HG03060 (cell line): ENCODE results near the gene CASQ1.

Experiments
- ATAC-seq: cut with Tn5 transposase; IDR thresholded peaks from one replicate; pipeline ENCODE4 v1.9.1; 2021; ENCODE audit warnings: low read depth, moderate number of reproducible peaks; ENCODE audit not compliant: unreplicated experiment

The CASQ1 gene

DNA sequence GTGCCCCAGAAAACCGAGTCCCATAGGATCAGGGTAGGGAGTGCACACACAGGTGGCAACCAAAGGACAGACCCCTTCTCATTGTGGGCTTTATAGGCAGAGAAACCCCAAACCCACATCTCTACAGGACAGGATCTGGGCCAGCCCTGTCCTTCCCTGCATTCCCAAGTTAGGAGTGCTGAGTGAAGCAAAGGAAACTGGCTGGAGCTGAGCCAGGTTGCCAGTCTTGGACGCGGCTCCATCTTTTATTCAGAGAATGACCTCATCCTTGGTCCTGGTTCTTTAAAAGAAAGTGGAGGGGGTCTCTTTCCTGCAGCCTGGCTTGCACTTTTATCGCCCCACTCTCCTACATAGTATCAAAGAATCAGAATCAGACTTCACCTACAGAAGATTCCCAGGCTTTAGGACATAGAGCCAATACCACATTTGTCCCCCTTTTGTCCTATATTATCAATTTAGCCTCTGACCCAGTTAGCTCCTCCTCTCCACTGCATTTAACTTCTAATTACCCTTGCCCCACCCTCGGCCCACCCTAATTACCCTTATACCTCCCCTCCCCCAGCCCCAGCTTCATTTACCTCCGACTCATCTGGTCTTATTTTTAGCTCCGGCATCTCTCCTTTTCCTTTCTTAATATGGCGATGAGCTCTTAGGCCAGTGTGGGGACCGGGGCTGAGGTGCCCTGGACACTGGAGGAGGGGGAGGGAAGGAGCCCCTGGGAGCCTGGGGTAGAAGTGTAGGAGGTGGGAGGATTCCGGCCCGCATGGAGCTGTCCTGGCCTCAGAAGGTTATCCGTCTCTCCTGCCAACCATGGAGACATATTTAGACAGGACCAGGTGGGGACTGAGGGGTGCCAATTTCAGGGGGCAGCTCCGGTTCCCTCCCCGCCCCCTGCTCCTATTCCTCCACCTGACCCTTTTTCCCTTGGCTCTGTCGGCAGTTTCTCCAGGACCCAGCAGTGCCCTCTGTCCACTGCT, at the start of gene CASQ1:
TSS of gene CASQ1 (plus strand) at position 927 of the 977 bp plus-strand sequence. CDS start 177 bp downstream, outside the sequence.
- ATAC-seq: no peak

- no peak for ATAC-seq
These were observed 46.7 kb upstream of the CASQ1 start for GRCh38 chr1:160143695-160144094.

DNA sequence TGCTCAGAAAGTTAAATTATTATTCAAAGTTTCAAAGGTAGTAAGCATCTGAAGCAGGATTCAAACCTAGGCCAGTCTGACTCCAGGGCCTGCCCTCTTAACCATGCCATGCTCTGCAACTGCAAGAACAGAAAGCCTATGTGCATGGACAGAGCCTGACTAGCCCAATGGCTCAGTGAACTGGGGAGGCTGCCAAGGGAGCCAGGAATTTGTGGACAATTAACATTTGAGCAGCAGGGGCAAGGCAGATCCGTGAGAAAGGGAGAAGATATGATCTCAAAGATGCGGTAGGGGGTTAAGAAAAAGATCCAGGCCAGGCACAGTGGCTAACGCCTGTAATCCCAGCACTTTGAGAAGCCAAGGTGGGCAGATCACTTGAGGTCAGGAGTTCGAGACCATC, 45.5 kb upstream of the CASQ1 start:
- ATAC-seq: no peak

DNA sequence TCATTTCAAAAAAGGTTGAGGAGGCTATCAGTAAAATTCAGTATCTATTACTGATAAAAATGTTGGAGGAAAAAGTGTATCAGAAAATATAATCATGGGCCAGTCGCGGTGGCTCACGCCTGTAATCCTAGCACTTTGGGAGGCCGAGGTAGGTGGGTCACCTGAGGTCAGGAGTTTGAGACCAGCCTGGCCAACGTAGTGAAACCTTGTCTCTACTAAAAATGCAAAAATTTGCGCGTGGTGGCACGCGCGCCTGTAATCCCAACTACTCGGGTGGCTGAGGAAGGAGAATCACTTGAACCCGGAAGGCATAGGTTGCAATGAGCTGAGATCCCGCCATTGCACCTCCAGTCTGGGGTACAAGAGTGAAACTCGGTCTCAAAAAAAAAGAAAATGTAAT, 44.3 kb upstream of the CASQ1 start:
- ATAC-seq: no peak

GRCh38 chr1:160148121-160148520, 42.3 kb upstream of the CASQ1 start:
- ATAC-seq: no peak

DNA sequence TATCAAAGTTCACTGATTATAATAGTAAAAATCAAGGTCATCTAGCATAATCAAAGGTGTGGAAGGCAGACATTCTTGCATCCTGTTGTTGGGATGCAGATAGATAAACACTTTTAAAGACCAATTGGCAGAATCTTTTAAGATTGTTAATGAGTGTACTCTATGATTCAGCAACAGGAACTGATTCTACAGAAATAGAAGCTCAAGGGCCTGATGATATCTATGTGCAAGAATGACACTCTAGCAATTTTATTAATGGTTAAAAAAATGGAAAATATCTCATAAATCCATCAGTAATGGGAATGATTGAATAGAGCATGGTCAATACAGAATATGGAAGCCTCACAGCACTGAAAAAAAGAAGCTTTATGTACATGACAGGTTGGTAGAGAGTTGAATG, 41.1 kb upstream of the CASQ1 start:
- ATAC-seq: no peak

- no peak for ATAC-seq
These were observed 40.7 kb upstream of the CASQ1 start for GRCh38 chr1:160149716-160150115.

GRCh38 chr1:160151303-160151702, 39.1 kb upstream of the CASQ1 start, which contains the start of gene ATP1A4:
TSS of gene ATP1A4 (plus strand) at chr1:160151603. CDS start at chr1:160152041, 438 bp downstream.
- no peak for ATAC-seq

GRCh38 chr1:160154790-160155189, 35.6 kb upstream of the CASQ1 start:
- ATAC-seq: no peak

- ATAC-seq: no peak
These were observed 34.0 kb upstream of the CASQ1 start for GRCh38 chr1:160156361-160156760.

- no peak for ATAC-seq
These were observed 33.2 kb upstream of the CASQ1 start for GRCh38 chr1:160157174-160157573.

DNA sequence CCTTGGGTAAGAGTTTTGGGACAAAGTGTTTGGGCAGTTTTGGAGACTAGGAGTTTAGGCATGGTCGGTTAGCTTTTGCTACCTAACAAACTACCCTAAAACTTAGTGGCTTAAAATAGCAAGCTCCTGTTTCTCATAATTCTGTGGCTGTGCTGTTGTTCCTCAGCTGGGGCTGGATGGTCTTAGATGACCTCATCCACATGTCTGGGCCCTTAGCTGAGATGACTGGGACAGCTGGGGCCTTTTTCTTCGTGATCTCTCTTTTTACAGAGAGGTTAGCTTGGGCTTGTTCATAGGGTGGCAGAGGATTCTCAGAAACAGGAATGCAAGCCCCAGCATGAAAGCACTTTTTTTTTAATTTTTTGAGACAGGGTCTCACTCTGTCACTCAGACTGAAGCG, 32.3 kb upstream of the CASQ1 start:
- no peak for ATAC-seq

DNA sequence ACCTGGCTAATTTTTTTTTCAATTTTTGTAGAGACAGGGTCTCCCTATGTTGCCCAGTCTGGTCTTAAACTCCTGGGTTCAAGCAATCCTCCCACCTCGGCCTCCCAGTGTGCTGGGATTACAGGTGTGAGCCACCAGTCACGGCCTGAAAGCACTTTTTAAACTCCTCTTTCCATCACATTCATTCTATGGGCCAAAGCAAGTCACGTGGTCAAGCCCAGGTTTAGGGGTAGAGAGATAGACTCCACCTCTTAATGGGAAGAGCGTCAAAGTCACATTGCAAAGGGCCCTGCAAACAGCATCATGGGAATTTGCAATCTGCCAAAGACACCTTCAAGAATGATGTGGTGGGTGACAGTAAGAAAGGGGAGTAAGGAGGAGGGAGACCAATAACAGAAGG, 31.8 kb upstream of the CASQ1 start:
- ATAC-seq: no peak

GRCh38 chr1:160159846-160160245, 30.5 kb upstream of the CASQ1 start:
- no peak for ATAC-seq

DNA sequence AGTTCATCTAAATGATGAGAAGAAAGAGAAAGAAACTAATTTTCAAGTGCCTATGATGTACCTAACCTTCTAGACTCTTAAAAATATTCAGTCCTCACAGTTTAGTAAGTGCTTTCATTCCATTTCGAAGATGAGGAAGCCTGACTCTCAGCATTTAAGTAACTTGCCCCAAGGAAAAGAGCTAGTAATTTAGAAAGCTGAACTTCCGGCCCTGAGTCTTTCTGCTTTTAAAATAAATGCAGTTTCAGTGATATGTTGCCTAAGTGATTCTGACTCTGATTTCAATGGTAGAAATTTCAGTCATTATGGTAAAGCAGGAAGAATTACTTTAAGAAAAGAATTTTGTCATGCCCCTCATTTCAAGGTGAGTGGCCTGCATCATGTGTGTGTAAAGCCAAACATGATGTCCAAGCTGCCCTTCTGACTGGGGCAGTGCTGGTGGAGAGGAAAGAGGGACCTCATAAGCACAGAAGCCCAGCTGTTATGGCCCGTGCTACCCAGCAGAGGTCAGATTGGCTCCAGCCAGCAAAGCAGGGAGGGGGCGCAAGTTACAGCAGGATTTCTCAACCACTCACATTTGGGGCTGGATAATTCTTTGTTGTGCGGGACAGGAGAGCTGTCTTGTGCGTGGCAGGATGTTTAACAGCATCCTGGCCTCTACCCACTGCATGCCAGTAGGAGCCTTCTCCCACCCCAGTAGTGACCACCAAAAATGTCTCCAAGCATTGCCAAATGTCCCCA, 28.2 kb upstream of the CASQ1 start:
- ATAC-seq: no peak

GRCh38 chr1:160162931-160163330, 27.4 kb upstream of the CASQ1 start:
- no peak for ATAC-seq

- no peak for ATAC-seq
These were observed 26.8 kb upstream of the CASQ1 start for GRCh38 chr1:160163615-160164014.

GRCh38 chr1:160164121-160164520, 26.3 kb upstream of the CASQ1 start:
- ATAC-seq: no peak

DNA sequence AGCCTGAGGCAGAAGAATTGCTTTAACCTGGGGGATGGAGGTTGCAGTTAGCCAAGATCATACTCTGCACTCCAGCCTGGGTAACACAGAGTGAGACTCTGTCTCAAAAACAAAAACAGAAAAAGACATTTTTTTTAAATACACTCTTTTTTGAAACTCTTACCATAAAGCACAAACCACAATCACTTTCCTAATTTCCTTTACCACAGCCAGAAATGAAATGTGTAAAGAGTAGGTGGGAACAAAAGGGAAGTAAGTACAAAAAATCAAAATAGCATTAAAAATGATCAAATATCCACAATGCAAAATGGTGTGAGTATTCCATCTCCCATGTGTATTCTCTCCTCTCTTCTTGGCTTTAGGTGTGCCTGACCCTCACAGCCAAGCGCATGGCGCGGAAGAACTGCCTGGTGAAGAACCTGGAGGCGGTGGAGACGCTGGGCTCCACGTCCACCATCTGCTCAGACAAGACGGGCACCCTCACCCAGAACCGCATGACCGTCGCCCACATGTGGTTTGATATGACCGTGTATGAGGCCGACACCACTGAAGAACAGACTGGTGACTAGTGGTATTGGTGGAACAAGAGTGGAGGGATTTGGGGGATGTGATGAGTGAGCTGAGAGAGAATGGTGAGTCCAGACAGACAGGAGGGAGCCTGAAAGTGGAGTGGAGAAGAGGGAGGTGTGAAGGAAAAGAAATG, 24.1 kb upstream of the CASQ1 start:
- ATAC-seq: no peak

- ATAC-seq: no peak
These were observed 23.3 kb upstream of the CASQ1 start for GRCh38 chr1:160167056-160167455.

DNA sequence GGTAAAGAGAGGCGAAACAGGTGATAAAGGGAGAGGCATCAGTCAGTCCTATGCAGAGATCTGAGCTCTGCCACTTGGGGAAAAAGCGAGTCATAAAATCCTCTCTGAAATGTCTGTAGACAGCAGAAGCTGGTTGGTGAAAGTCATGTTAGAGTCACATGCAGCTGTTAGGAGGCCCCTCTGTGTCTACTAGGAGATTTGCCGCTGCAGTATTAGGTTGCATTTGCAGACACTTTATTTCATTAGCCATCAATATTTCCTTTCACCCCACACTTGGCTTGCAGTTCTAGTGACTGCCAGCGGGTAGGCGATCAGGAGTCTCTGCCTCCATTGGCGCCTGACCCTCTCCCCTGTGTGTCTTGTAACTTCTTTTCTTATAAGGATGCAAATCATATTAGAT, 22.8 kb upstream of the CASQ1 start:
- no peak for ATAC-seq
